Epithelial cell of esophagus (primary cell): ENCODE measurements around the gene TRAPPC2B.
A peak's percentile ranks its signal among the peaks of the same experiment; 100 is the strongest.

Experiments
- DNase-seq: peaks from one replicate; pipeline ENCODE4 v3.0.0; 2010; ENCODE audit warnings: low read depth
- H3K4me3 ChIP-seq: 2 replicates; pipeline ENCODE4 v1.5.1; 2011; ENCODE audit warnings: mild to moderate bottlenecking, low read length, control low read depth
- TF ChIP-seq, protein P1 (sequence below): IDR thresholded peaks from 2 replicates; pipeline ENCODE4 v1.5.1; 2011; ENCODE audit warnings: low read depth, mild to moderate bottlenecking, low read length, control low read depth, inconsistent platforms; ENCODE audit not compliant: insufficient read depth; ENCODE audit errors: missing control alignments

TRAPPC2B gene

DNA sequence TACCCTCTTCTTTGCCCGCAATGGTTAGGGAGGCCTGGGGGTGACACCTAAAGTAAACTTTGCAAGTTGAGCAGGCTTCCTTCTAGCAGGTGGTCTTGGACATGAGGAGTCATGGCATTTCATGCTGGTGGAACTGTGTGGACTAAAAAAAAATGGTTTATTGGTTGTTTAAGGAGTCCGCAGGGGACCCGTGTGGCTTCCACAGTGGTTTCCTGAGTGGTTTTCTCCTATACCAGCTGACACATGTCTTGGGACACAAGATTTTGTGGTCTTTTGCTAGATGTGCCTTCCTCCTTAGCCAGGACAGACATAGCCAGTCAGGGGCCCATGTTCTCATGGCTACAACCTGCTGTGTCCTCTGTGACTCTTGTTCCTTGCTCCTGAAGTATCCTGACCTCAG lies 41.6 kb upstream of the TRAPPC2B start:
- no peak for DNase-seq
- TF ChIP-seq, protein P1, sequence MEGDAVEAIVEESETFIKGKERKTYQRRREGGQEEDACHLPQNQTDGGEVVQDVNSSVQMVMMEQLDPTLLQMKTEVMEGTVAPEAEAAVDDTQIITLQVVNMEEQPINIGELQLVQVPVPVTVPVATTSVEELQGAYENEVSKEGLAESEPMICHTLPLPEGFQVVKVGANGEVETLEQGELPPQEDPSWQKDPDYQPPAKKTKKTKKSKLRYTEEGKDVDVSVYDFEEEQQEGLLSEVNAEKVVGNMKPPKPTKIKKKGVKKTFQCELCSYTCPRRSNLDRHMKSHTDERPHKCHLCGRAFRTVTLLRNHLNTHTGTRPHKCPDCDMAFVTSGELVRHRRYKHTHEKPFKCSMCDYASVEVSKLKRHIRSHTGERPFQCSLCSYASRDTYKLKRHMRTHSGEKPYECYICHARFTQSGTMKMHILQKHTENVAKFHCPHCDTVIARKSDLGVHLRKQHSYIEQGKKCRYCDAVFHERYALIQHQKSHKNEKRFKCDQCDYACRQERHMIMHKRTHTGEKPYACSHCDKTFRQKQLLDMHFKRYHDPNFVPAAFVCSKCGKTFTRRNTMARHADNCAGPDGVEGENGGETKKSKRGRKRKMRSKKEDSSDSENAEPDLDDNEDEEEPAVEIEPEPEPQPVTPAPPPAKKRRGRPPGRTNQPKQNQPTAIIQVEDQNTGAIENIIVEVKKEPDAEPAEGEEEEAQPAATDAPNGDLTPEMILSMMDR: no peak
- H3K4me3 ChIP-seq: peak overlapping the region; percentile 63

DNA sequence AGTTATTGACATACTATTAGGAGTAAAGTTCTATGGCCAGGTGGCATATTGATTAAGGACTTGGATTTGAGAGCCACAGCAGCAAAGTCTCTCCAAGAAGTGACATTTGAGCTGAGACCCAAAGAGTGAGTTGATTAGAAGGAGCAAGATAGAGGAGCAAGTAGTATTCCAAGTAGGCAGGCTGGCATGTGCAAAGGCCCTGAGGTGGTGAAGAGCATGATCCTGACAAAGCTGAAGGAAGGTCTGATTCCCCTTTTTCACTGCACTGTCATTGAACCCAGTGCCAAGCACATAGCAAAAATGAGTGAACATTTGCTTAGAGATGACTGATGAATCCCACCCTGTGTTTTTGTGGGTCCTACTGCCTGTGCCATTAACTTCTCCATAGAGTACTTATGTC lies 38.4 kb upstream of the TRAPPC2B start:
- no peak for DNase-seq
- TF ChIP-seq, protein P1: no peak
- no peak overlapping the region for H3K4me3 ChIP-seq

DNA sequence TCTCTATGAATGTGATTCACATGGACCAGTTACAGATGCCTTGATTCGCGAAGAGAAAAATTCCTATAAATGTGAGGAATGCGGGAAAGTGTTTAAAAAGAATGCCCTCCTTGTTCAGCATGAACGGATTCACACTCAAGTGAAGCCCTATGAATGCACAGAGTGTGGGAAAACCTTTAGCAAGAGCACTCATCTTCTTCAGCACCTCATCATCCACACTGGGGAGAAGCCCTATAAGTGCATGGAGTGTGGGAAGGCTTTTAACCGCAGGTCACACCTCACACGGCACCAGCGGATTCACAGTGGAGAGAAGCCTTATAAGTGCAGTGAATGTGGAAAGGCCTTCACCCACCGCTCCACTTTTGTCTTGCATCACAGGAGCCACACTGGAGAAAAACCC lies 35.4 kb upstream of the TRAPPC2B start:
- no peak for DNase-seq
- TF ChIP-seq, protein P1: no peak
- no peak overlapping the region for H3K4me3 ChIP-seq

DNA sequence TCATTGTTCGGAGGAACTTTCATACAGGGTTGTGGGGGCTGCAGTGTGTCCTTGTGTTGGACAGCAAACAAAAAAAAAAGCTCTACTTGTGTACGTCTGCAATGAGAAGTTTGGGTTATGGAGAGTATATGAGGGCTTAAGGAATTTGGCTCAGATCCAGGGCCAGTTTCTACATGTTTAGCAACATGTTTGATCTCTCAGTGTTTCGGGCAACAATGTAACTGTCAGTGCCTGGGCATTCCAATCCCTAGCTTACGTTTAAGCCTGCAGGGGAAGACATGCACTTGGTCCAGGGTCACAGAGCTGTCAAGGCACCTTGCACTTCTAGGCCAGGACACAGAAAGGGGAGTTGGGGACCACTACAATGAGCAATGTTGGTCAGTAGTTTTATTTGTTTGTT lies 29.2 kb upstream of the TRAPPC2B start:
- peak; percentile 98 for DNase-seq
- H3K4me3 ChIP-seq: no peak overlapping the region
- TF ChIP-seq, protein P1: no peak

DNA sequence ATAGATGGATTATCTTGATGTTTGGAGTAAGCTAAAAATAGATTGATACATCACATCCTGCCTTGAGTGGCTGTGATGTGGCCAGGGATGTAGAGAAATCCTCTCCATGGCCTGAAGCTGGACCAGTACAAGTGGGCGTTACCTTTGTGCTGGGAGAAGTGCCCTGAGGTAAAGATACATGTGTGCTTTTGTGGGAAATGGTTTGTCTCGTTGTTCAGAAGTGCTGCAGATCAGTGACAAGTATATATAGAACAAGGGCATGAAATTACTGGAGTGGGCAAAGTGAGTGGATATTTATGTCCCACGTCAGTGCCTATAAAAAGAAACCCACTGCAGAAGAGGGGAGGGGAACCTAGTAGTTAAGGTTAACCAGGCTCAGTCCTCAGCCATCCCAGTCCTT lies 24.5 kb upstream of the TRAPPC2B start:
- no peak overlapping the region for H3K4me3 ChIP-seq
- DNase-seq: no peak
- TF ChIP-seq, protein P1: no peak

DNA sequence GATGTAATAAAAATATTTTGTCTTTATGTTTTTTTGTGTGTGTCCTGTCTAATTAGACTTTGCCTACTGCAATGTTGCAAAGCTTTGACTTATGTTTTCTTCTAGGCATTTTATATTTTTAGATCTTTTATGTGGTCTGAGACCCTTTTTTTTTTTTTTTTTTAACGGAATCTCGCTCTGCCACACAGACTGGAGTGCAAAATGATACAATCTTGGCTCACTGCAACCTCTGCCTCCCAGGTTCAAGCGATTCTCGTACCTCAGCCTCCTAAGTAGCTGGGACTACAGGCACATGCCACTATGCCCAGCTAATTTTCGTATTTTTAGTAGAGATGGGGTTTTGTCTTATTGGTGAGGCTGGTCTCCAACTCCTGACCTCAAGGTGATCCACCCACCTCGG lies 20.8 kb upstream of the TRAPPC2B start:
- TF ChIP-seq, protein P1: no peak
- DNase-seq: no peak
- H3K4me3 ChIP-seq: no peak overlapping the region

DNA sequence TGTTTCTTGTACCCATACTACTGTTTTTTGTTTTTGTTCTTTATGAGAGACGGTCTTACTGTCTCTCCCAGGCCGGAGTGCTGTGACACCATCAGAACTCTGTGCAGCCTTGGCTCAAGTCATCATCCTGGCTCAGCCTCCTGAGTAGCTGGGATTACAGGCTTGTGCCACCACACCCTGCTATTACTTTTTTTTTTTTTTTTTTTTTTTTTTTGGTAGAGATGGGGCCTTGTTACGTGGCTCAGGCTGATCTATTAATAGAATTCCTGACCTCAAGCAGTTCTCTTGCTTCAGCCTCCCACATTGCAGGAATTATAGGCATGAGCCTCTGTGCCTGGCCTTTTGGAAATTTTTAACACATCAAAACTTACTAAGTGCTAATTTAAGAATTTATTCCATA lies 15.2 kb upstream of the TRAPPC2B start:
- DNase-seq: peak; percentile 25
- TF ChIP-seq, protein P1: no peak
- no peak overlapping the region for H3K4me3 ChIP-seq
